Stimulated activated CD8-positive, alpha-beta memory T cell treated with anti-CD3 and anti-CD28 coated beads, Interleukin-4, amount 100 ng/mL, for 1 hour (primary cell): ENCODE data around the gene OGFOD1.

ENCODE experiments used
- DNase-seq, 2 donors: peaks; one replicate each; pipeline ENCODE4 v3.0.0-alpha.2; 2020; ENCODE audit warnings: low read depth in 2 of 2, low spot score in 1 of 2

Gene OGFOD1

GRCh38 chr16:56426585-56426984 lies 24.8 kb upstream of the OGFOD1 start:
- no peak for DNase-seq

- no peak for DNase-seq
Measured at GRCh38 chr16:56428091-56428490, 23.3 kb upstream of the OGFOD1 start.

GRCh38 chr16:56436258-56436657 lies 15.1 kb upstream of the OGFOD1 start:
- no peak for DNase-seq

- no peak for DNase-seq
Measured at GRCh38 chr16:56438038-56438437, 13.3 kb upstream of the OGFOD1 start.

GRCh38 chr16:56447286-56447685 lies 4.1 kb upstream of the OGFOD1 start:
- DNase-seq, result no peak

GRCh38 chr16:56448005-56448404 lies 3.3 kb upstream of the OGFOD1 start:
- no peak for DNase-seq

- DNase-seq, result no peak
Measured at GRCh38 chr16:56450275-56450985, 924 bp upstream of the OGFOD1 start.

GRCh38 chr16:56451753-56452689 lies 667 bp downstream of the OGFOD1 start:
- no peak for DNase-seq

- no peak for DNase-seq
Measured at GRCh38 chr16:56457927-56458470, 6.6 kb downstream of the OGFOD1 start.

GRCh38 chr16:56460101-56460500 lies 8.7 kb downstream of the OGFOD1 start:
- no peak for DNase-seq

- DNase-seq, result no peak
Measured at GRCh38 chr16:56462064-56462796, 10.9 kb downstream of the OGFOD1 start.

- DNase-seq, result no peak
Measured at GRCh38 chr16:56463153-56463552, 11.8 kb downstream of the OGFOD1 start.

GRCh38 chr16:56466344-56466743 lies 15.0 kb downstream of the OGFOD1 start:
- no peak for DNase-seq

GRCh38 chr16:56468800-56469199 lies 17.4 kb downstream of the OGFOD1 start:
- no peak for DNase-seq

GRCh38 chr16:56469748-56470147 lies 18.4 kb downstream of the OGFOD1 start:
- DNase-seq, result no peak

GRCh38 chr16:56470232-56470631 lies 18.9 kb downstream of the OGFOD1 start:
- no peak for DNase-seq

GRCh38 chr16:56470666-56471065 lies 19.3 kb downstream of the OGFOD1 start:
- DNase-seq, result no peak

GRCh38 chr16:56475201-56475600 lies 23.8 kb downstream of the OGFOD1 start:
- no peak for DNase-seq

GRCh38 chr16:56477096-56477878 lies 25.9 kb downstream of the OGFOD1 start:
- no peak for DNase-seq

- DNase-seq, result no peak
Measured at GRCh38 chr16:56478281-56479049, 27.1 kb downstream of the OGFOD1 start.
